ENCODE data around the gene ATP5F1D. TPM values are rescaled to one million over a fixed set of nuclear protein-coding genes. Genes with fewer than 3 reads are reported as not detected.
A peak's percentile ranks its signal among the peaks of the same experiment; 100 is the strongest.
"Not testable (repeated sequence)": the region's sequence is repeated elsewhere in the genome, so short reads cannot be mapped to it uniquely, and the experiment has no call there.

Gene ATP5F1D
- total RNA-seq, 2 donors from 2014 or later: 193 to 269 TPM

- Histone ChIP-seq H3K27ac (peak overlapping the region; percentile 99), H3K27me3 (no peaks in the 10 kb centered on the region), H3K36me3 (peaks cover 3% of the 10 kb centered on the region), H3K9me3 (no peaks in the 10 kb centered on the region), H3K4me3 (peak overlapping the region; percentile 85 to 89), H3K4me1 (peaks cover 0 to 80% of the 10 kb centered on the region in 2 donors)
- TF ChIP-seq CTCF (IDR thresholded peaks at IDR 0.05): peak; percentile 88 to 97
- peak; percentile 89 for DNase-seq (ENCODE audit: low spot score)
These were observed 2.5 kb downstream of the ATP5F1D start for GRCh38 chr19:1243768-1244692.

GRCh38 chr19:1244693-1245451 is 3.3 kb downstream of the ATP5F1D start:
- Histone ChIP-seq H3K27me3 (no peaks in the 10 kb centered on the region), H3K4me3 (peak overlapping the region; percentile 30 to 85), H3K27ac (peak overlapping the region; percentile 99), H3K4me1 (peaks cover 0 to 78% of the 10 kb centered on the region in 2 donors), H3K9me3 (no peaks in the 10 kb centered on the region), H3K36me3 (peaks cover 5% of the 10 kb centered on the region)
- DNase-seq (ENCODE audit: low spot score): no peak
- TF ChIP-seq CTCF (IDR thresholded peaks at IDR 0.05): no peak

- H3K27me3 ChIP-seq: no peaks in the 10 kb centered on the region
- H3K4me3 ChIP-seq: peak overlapping the region; percentile 20 to 85
- peaks cover 0 to 72% of the 10 kb centered on the region in 2 donors for H3K4me1 ChIP-seq
- H3K27ac ChIP-seq: peak overlapping the region; percentile 99
- no peak for TF ChIP-seq CTCF (IDR thresholded peaks at IDR 0.05)
- peak; percentile 90 for DNase-seq (ENCODE audit: low spot score)
- H3K9me3 ChIP-seq: no peaks in the 10 kb centered on the region
- H3K36me3 ChIP-seq: peaks cover 8% of the 10 kb centered on the region
These were observed 4.1 kb downstream of the ATP5F1D start for GRCh38 chr19:1245494-1246264.

GRCh38 chr19:1246265-1247087 is 4.9 kb downstream of the ATP5F1D start:
- H3K9me3 ChIP-seq; DNase-seq (ENCODE audit: low spot score); H3K4me3 ChIP-seq; H3K27me3 ChIP-seq: not testable (repeated sequence)
- H3K27ac ChIP-seq: peak overlapping the region; percentile 99
- peaks cover 16% of the 10 kb centered on the region for H3K36me3 ChIP-seq
- peaks cover 0 to 72% of the 10 kb centered on the region in 2 donors for H3K4me1 ChIP-seq

- DNase-seq (ENCODE audit: low spot score): no peak
- H3K4me1 ChIP-seq: peaks cover 0 to 75% of the 10 kb centered on the region in 2 donors
- no peak for TF ChIP-seq CTCF (IDR thresholded peaks at IDR 0.05)
- H3K36me3 ChIP-seq: peaks cover 22% of the 10 kb centered on the region
- H3K27me3 ChIP-seq: no peaks in the 10 kb centered on the region
- peak overlapping the region; percentile 81 to 82 for H3K4me3 ChIP-seq
- H3K9me3 ChIP-seq: no peaks in the 10 kb centered on the region
- peak overlapping the region; percentile 99 for H3K27ac ChIP-seq
These were observed 6.2 kb downstream of the ATP5F1D start for GRCh38 chr19:1247748-1248138.
